ENCODE results near the gene SLC6A12. TPM values are rescaled to one million over a fixed set of nuclear protein-coding genes. Genes with fewer than 3 reads are reported as not detected.

SLC6A12 gene
- total and polyA plus RNA-seq, 2 donors (not counting 3 experiments of a cell fraction or from before 2014, with no cell fraction given): not detected

DNA sequence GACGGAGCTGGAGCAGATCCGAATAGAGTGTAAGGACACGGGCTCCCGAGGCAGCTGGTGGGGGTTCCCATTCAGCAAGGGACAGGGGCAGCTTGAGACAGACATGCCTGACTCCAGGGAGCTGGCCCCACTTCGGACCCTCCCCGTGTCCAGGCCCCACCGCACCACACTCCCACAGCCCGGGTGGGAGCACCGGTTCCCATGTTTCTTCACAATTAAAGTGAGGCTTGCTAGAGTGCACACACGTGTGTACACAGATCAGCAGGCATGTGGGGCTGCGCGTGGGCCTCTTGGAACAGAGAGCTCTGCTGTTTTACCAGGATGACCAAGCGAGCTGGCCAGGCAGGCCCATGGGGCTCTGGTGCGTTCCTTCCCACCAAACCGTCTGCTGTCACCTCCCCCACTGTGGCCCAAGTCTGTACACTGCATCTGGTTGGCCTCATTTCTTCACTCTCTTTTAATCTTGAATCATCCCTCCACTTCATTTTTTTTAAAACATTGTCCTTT is 48.0 kb downstream of the SLC6A12 start:
- no peaks in the 10 kb centered on the region for H3K9me1 ChIP-seq (replicated peaks; ENCODE audit: control insufficient read depth, extremely low read depth, insufficient read depth, low read length)
- BruUV-seq (replicated peaks): no TSS peak
- H3K27ac ChIP-seq (ENCODE audit: insufficient read depth, low read depth, low read length): no peak overlapping the region
- ChIA-PET POLR2A (no interaction called here), CTCF (no interaction called here)
- intact Hi-C loops (cut with micrococcal nuclease): no loop called here
- H3K27me3 ChIP-seq (ENCODE audit: control insufficient read depth in 2 of 2, insufficient read depth in 2 of 2, low read length in 2 of 2): peaks cover 0 to 4% of the 10 kb centered on the region in 2 experiments
- no peak overlapping the region for H2AFZ ChIP-seq (ENCODE audit: low read depth, low read length)
- H3K4me3 ChIP-seq (replicated peaks in 1 of 3; ENCODE audit: insufficient read depth in 1 of 3, low read depth in 1 of 3, low read length in 3 of 3): no peak overlapping the region
- no peak overlapping the region for H3K4me2 ChIP-seq (ENCODE audit: insufficient read depth, low read length)
- dilution Hi-C loops (cut with MboI; ENCODE audit: extremely low pct_ligation_motif_present, low sequenced_read_pairs): no loop called here
- no peaks in the 10 kb centered on the region for H4K20me1 ChIP-seq (replicated peaks; ENCODE audit: control insufficient read depth, extremely low read depth, insufficient read depth, low read length)
- TF ChIP-seq POLR2A (IDR thresholded peaks at IDR 0.05; ENCODE audit: low read depth, low read length) (no peak), EZH2 (IDR thresholded peaks at IDR 0.05; ENCODE audit: borderline replicate concordance, low read depth, low read length, severe bottlenecking) (no peak), POLR2AphosphoS5 (IDR thresholded peaks at IDR 0.05; ENCODE audit: insufficient read depth, low read depth, low read length) (no peak), JUN (IDR thresholded peaks at IDR 0.05; ENCODE audit: borderline replicate concordance, insufficient read depth, insufficient read length, low read depth) (no peak), FOS (IDR thresholded peaks at IDR 0.05; ENCODE audit: borderline replicate concordance, insufficient read depth, low read length) (no peak), GATA2 (IDR thresholded peaks at IDR 0.05; ENCODE audit: insufficient read depth, insufficient read length, low read depth, low read length) (no peak)
- TF ChIP-seq, protein P1, sequence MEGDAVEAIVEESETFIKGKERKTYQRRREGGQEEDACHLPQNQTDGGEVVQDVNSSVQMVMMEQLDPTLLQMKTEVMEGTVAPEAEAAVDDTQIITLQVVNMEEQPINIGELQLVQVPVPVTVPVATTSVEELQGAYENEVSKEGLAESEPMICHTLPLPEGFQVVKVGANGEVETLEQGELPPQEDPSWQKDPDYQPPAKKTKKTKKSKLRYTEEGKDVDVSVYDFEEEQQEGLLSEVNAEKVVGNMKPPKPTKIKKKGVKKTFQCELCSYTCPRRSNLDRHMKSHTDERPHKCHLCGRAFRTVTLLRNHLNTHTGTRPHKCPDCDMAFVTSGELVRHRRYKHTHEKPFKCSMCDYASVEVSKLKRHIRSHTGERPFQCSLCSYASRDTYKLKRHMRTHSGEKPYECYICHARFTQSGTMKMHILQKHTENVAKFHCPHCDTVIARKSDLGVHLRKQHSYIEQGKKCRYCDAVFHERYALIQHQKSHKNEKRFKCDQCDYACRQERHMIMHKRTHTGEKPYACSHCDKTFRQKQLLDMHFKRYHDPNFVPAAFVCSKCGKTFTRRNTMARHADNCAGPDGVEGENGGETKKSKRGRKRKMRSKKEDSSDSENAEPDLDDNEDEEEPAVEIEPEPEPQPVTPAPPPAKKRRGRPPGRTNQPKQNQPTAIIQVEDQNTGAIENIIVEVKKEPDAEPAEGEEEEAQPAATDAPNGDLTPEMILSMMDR (IDR thresholded peaks at IDR 0.05; ENCODE audit: extremely low read depth in 1 of 2, insufficient read depth in 1 of 2, low read depth in 1 of 2, low read length in 2 of 2): no peak
- no peak overlapping the region for H3K9ac ChIP-seq (replicated peaks; ENCODE audit: extremely low read depth, insufficient read depth, low read length)
- H3K4me1 ChIP-seq (ENCODE audit: control insufficient read depth, extremely low read depth, insufficient read depth, low read length): no peaks in the 10 kb centered on the region
- no peaks in the 10 kb centered on the region for H3K79me2 ChIP-seq (ENCODE audit: control insufficient read depth, insufficient read depth, low read length)
- H3K36me3 ChIP-seq (ENCODE audit: control insufficient read depth in 2 of 2, extremely low read depth in 1 of 2, insufficient read depth in 2 of 2, low read length in 2 of 2): no peaks in the 10 kb centered on the region
- FAIRE-seq (no peak), DNase-seq (ENCODE audit: low read depth, low spot score) (no peak)
- H3K9me3 ChIP-seq (replicated peaks; ENCODE audit: control insufficient read depth, insufficient read depth, low read length): no peaks in the 10 kb centered on the region

Measured in endothelial cell of umbilical vein (primary cell).